GM04504 (cell line): Measurements from ENCODE around the gene UBL5.
"Not testable (repeated sequence)": the region's sequence is repeated elsewhere in the genome, so short reads cannot be mapped to it uniquely, and the experiment has no call there.

Source experiments
- DNase-seq: peaks from one replicate; pipeline ENCODE4 v3.0.0-alpha.2; 2012; ENCODE audit warnings: low read depth

Gene UBL5

GRCh38 chr19:9827289-9828238, at the start of gene UBL5:
UBL5 (plus strand) TSS chr19:9827918; CDS start chr19:9828338, 420 bp downstream.
- peak; percentile 60 for DNase-seq

- no peak for DNase-seq
These were observed 45.4 kb upstream of the UBL5 start for GRCh38 chr19:9782338-9782737.

- DNase-seq = not testable (repeated sequence)
These were observed 43.6 kb upstream of the UBL5 start for GRCh38 chr19:9784163-9784496.

GRCh38 chr19:9785367-9786331, 42.1 kb upstream of the UBL5 start:
- peak; percentile 82 for DNase-seq

- DNase-seq = no peak
These were observed 41.4 kb upstream of the UBL5 start for GRCh38 chr19:9786342-9786741.

GRCh38 chr19:9786819-9787218, 40.9 kb upstream of the UBL5 start:
- no peak for DNase-seq

- DNase-seq = not testable (repeated sequence)
These were observed 39.1 kb upstream of the UBL5 start for GRCh38 chr19:9788604-9789003.

GRCh38 chr19:9789066-9789465, 38.7 kb upstream of the UBL5 start:
- DNase-seq = no peak

- not testable (repeated sequence) for DNase-seq
These were observed 38.1 kb upstream of the UBL5 start for GRCh38 chr19:9789579-9789978.

GRCh38 chr19:9791073-9791367, 36.7 kb upstream of the UBL5 start:
- not testable (repeated sequence) for DNase-seq

GRCh38 chr19:9791552-9792205, 36.0 kb upstream of the UBL5 start:
- peak; percentile 92 for DNase-seq

- peak; percentile 84 for DNase-seq
These were observed 35.3 kb upstream of the UBL5 start for GRCh38 chr19:9792206-9793070.

GRCh38 chr19:9793071-9793591, 34.6 kb upstream of the UBL5 start:
- DNase-seq = no peak

- peak; percentile 72 for DNase-seq
These were observed 31.5 kb upstream of the UBL5 start for GRCh38 chr19:9796113-9796773.

- DNase-seq = no peak
These were observed 29.8 kb upstream of the UBL5 start for GRCh38 chr19:9797871-9798270.

GRCh38 chr19:9799162-9799561, 28.6 kb upstream of the UBL5 start:
- DNase-seq = no peak

GRCh38 chr19:9801976-9802375, 25.7 kb upstream of the UBL5 start:
- no peak for DNase-seq

- no peak for DNase-seq
These were observed 20.9 kb upstream of the UBL5 start for GRCh38 chr19:9806803-9807202.

- no peak for DNase-seq
These were observed 18.6 kb upstream of the UBL5 start for GRCh38 chr19:9808855-9809824.
